HepG2 (cell line): Measurements from ENCODE around the gene SPCS1. TPM values are rescaled to one million over a fixed set of nuclear protein-coding genes. Genes with fewer than 3 reads are reported as not detected.
A peak's percentile ranks its signal among the peaks of the same experiment; 100 is the strongest.

ENCODE experiments used
- ATAC-seq: fragments of 200-7000 bp; cut with Tn5 transposase; 3 replicates; pipeline ENCODE4 v1.9.1; 2020; ENCODE audit warnings: mild to moderate bottlenecking, moderate library complexity
- BruUV-seq: library from RNA; stranded (reverse); fragments of 400-500 nt; replicated peaks from 2 replicates; lab custom pipeline; 2021; lab: Mats Ljungman, UMichigan
- CTCF ChIA-PET: fragments of 300-600 bp; formaldehyde crosslinking; extraction: SDS; loops from one replicate; lab custom pipeline; 2021; ENCODE audit warnings: low total read pairs, inconsistent platforms, low intra/inter-chr PET ratio; lab: Yijun Ruan, JAX
- POLR2A ChIA-PET: fragments of 350-600 bp; sonication (Branson Sonifier 250); formaldehyde crosslinking; loops from one replicate; lab custom pipeline; 2020; ENCODE audit warnings: antibody characterized with exemption, inconsistent platforms; lab: Yijun Ruan, JAX
- DNase-seq: peaks from one replicate; pipeline ENCODE4 v3.0.0-alpha.2; 2015; ENCODE audit warnings: low spot score
- FAIRE-seq: peaks from 3 replicates; lab custom pipeline; 2011; peaks lifted over from hg19 to GRCh38; lab: Jason Lieb, UNC
- H2AFZ ChIP-seq: one replicate; pipeline ENCODE4 v1.6.1; 2011; ENCODE audit warnings: low read length, inconsistent platforms
- H3K27ac ChIP-seq: fragments of 300-600 bp; 3 replicates; pipeline ENCODE4 v1.8.0; 2011; ENCODE audit warnings: mixed run types, mild to moderate bottlenecking, mixed read lengths, low read length, inconsistent platforms; ENCODE audit not compliant: insufficient read depth; ENCODE audit errors: extremely low read length
- H3K27me3 ChIP-seq, 2 experiments: fragments of 200-600 bp in 1 of 2; 2 replicates in 1 of 2; 3 replicates in 1 of 2; pipeline versions ENCODE4 v1.6.0 to v1.8.0; 2011; ENCODE audit warnings: low read length in 2 of 2, mild to moderate bottlenecking in 2 of 2, moderate library complexity in 2 of 2, inconsistent platforms in 1 of 2; ENCODE audit not compliant: insufficient read depth in 2 of 2, control insufficient read depth in 1 of 2
- H3K36me3 ChIP-seq, 2 experiments: fragments of 200-600 bp in 1 of 2; replicated peaks in 1 of 2; 2 replicates in 1 of 2; 3 replicates in 1 of 2; pipeline versions ENCODE4 v1.5.1 to v1.8.0; 2011; ENCODE audit warnings: low read length in 2 of 2, inconsistent platforms in 1 of 2; ENCODE audit not compliant: insufficient read depth in 2 of 2, control insufficient read depth in 1 of 2
- H3K4me1 ChIP-seq: 2 replicates; pipeline ENCODE4 v1.5.1; 2012; ENCODE audit warnings: low read length, inconsistent platforms; ENCODE audit not compliant: insufficient read depth
- H3K4me2 ChIP-seq: 2 replicates; pipeline ENCODE4 v1.6.0; 2011; ENCODE audit warnings: low read depth, low read length, inconsistent platforms
- H3K4me3 ChIP-seq, 3 experiments: fragments of 200-600 bp in 1 of 3; sonication (generic), shearing (Covaris generic) in 1 of 3; replicated peaks in 1 of 3; 2 replicates each; pipeline ENCODE4 v1.5.1; 2011 to 2016; ENCODE audit warnings: low read length in 3 of 3, inconsistent platforms in 2 of 3, low read depth in 2 of 3, mild to moderate bottlenecking in 2 of 3, control low read depth in 1 of 3, mixed read lengths in 1 of 3; ENCODE audit not compliant: insufficient read depth in 1 of 3
- H3K79me2 ChIP-seq: one replicate; pipeline ENCODE4 v1.6.1; 2011; ENCODE audit warnings: low read length, inconsistent platforms; ENCODE audit not compliant: insufficient read depth
- H3K9ac ChIP-seq: 2 replicates; pipeline ENCODE4 v1.6.0; 2011; ENCODE audit warnings: mild to moderate bottlenecking, low read depth, low read length, inconsistent platforms; ENCODE audit not compliant: insufficient read depth
- H3K9me3 ChIP-seq: 2 replicates; pipeline ENCODE4 v1.5.1; 2012; ENCODE audit warnings: mild to moderate bottlenecking, low read length
- H4K20me1 ChIP-seq: 2 replicates; pipeline ENCODE4 v1.6.0; 2011; ENCODE audit warnings: inconsistent platforms, mild to moderate bottlenecking, low read length, moderate library complexity; ENCODE audit not compliant: insufficient read depth
- CREB3 ChIP-seq: sonication (generic); formaldehyde crosslinking; IDR thresholded peaks from 2 replicates; pipeline ENCODE4 v1.5.0; 2020; ENCODE audit warnings: missing genetic modification reagents
- KDM2A ChIP-seq: sonication (generic); formaldehyde crosslinking; IDR thresholded peaks from 2 replicates; pipeline ENCODE4 v1.4.0; 2020; ENCODE audit warnings: low read depth, missing genetic modification reagents, borderline replicate concordance
- LCORL ChIP-seq, 2 experiments: fragments of 450-650 bp in 1 of 2; sonication (generic) in 1 of 2; formaldehyde crosslinking in 1 of 2; IDR thresholded peaks; 2 replicates each; pipeline versions ENCODE4 v1.5.0 to v1.6.1; 2017 to 2020; ENCODE audit warnings: antibody characterized with exemption in 1 of 2, missing genetic modification reagents in 1 of 2
- NAIF1 ChIP-seq: sonication (generic); formaldehyde crosslinking; IDR thresholded peaks from 2 replicates; pipeline ENCODE4 v1.5.0; 2020; ENCODE audit warnings: mild to moderate bottlenecking, missing genetic modification reagents, borderline replicate concordance
- ONECUT2 ChIP-seq: sonication (generic); formaldehyde crosslinking; IDR thresholded peaks from 2 replicates; pipeline ENCODE4 v1.4.0; 2020; ENCODE audit warnings: missing genetic modification reagents
- SPEN ChIP-seq: sonication (generic); formaldehyde crosslinking; IDR thresholded peaks from 2 replicates; pipeline ENCODE4 v1.5.1; 2020; ENCODE audit warnings: low read depth, mild to moderate bottlenecking, missing genetic modification reagents
- YEATS4 ChIP-seq: sonication (generic); formaldehyde crosslinking; IDR thresholded peaks from 2 replicates; pipeline ENCODE4 v1.4.0; 2020; ENCODE audit warnings: missing genetic modification reagents, borderline replicate concordance
- ZNF30 ChIP-seq: sonication (generic); formaldehyde crosslinking; IDR thresholded peaks from 2 replicates; pipeline ENCODE4 v1.5.0; 2020; ENCODE audit warnings: mild to moderate bottlenecking, missing genetic modification reagents
- ZNF597 ChIP-seq: sonication (generic); formaldehyde crosslinking; IDR thresholded peaks from 2 replicates; pipeline ENCODE4 v1.5.0; 2020; ENCODE audit warnings: missing genetic modification reagents
- ZNF776 ChIP-seq: sonication (generic); formaldehyde crosslinking; IDR thresholded peaks from 2 replicates; pipeline ENCODE4 v1.4.0; 2020; ENCODE audit warnings: mild to moderate bottlenecking, missing genetic modification reagents
- ZNF790 ChIP-seq: sonication (generic); formaldehyde crosslinking; IDR thresholded peaks from 2 replicates; pipeline ENCODE4 v1.8.0; 2022; ENCODE audit warnings: missing genetic modification reagents, mild to moderate bottlenecking, borderline replicate concordance
- ZNF792 ChIP-seq: IDR thresholded peaks from 2 replicates; pipeline ENCODE4 v1.6.1; 2016
- WGBS: methylation state at CpG from one replicate; pipeline ENCODE4 v1.1.6; 2017; ENCODE audit warnings: low lambda C conversion rate; 5-methylcytosine and 5-hydroxymethylcytosine counted together
- in situ Hi-C: cut with HindIII; loops from 2 replicates; pipeline ENCODE4 v1.10.0; 2017; ENCODE audit warnings: low pct_unique_long_range_greater_than_20kb; ENCODE audit not compliant: extremely low pct_ligation_motif_present
- intact Hi-C: fragments of 100-400 bp; cut with micrococcal nuclease; formaldehyde crosslinking; loops from one replicate; pipeline ENCODE4 v1.10.0; 2022; ENCODE audit not compliant: unreplicated experiment
- polyA plus RNA-seq, 8 experiments: library from polyadenylated mRNA; depleted of rRNA in 3 of 8; stranded (reverse) in 7 of 8; unstranded in 1 of 8; fragments of >200 nt; fragmentation: Illumina TruSeq in 4 of 8; extraction: Trizol in 4 of 8; gene quantifications; 2 replicates each; pipeline versions ENCODE4 v1.2.1 to v1.2.3, GENCODE V29; 2011 to 2016; ENCODE audit warnings: low read depth in 4 of 8, missing spikeins in 1 of 8, mixed read lengths in 1 of 8; ENCODE audit not compliant: insufficient read depth in 1 of 8
- total RNA-seq, 5 experiments: library from RNA; depleted of rRNA; stranded (reverse); fragments of >200 nt; fragmentation: Illumina TruSeq; extraction: Trizol; gene quantifications; 2 replicates each; pipeline ENCODE4 v1.2.3, GENCODE V29; 2016; ENCODE audit warnings: low read depth in 1 of 5
- TF ChIP-seq, protein P1 (sequence below): IDR thresholded peaks from 2 replicates; pipeline ENCODE4 v1.4.0; 2020; ENCODE audit warnings: mild to moderate bottlenecking, missing genetic modification reagents
- TF ChIP-seq, protein P2 (sequence below): sonication (generic); formaldehyde crosslinking; IDR thresholded peaks from 2 replicates; pipeline ENCODE4 v1.4.0; 2020; ENCODE audit warnings: missing genetic modification reagents

Gene SPCS1
- total and polyA plus RNA-seq, 2 of the 13 experiments (the other 11 are each of a cell fraction or from before 2014, with no cell fraction given), result 84.6 to 120 TPM

GRCh38 chr3:52685709-52686691 lies 19.9 kb upstream of the SPCS1 start, which contains the start of the genes GNL3 and PBRM1:
GNL3 (plus strand) TSS chr3:52686032; CDS start chr3:52686093, 61 bp downstream.
PBRM1 (minus strand) TSS chr3:52685913.
- H3K27ac ChIP-seq, result peak within 1 kb of the TSS; percentile 86
- H3K4me3 ChIP-seq, result peak within 1 kb of the TSS; percentile 79 to 96 (median 84)
- in situ Hi-C loops (loop anchor here (10.0 kb wide), 1 partner anchor 231 kb away; the partner anchor contains the start of genes NISCH and TNNC1), intact Hi-C loops (no loop called here)
- H3K9ac ChIP-seq, result peak within 1 kb of the TSS; percentile 99
- peak; percentile 91 for DNase-seq
- no peaks in the 10 kb centered on the region for H3K9me3 ChIP-seq
- ChIA-PET POLR2A (interaction anchor here (4.5 to 12.6 kb wide), 2 partner anchors 10 to 19 kb away, joined by 18 to 118 read pairs; partner anchors contain the start of genes GLT8D1 and SPCS1), CTCF (no interaction called here)
- peaks cover 82% of the 10 kb centered on the region for H3K4me1 ChIP-seq
- ATAC-seq, result peak; percentile 77
- H3K79me2 ChIP-seq, result peaks cover 76% of the 10 kb centered on the region
- peaks cover 13% of the 10 kb centered on the region for H4K20me1 ChIP-seq
- TSS peak; percentile 63 for BruUV-seq
- peak within 1 kb of the TSS; percentile 94 for H3K4me2 ChIP-seq
- no peak within 1 kb of the TSS for H2AFZ ChIP-seq
- no peaks in the 10 kb centered on the region; a peak in 1 of 5 replicates for H3K27me3 ChIP-seq
- peaks cover 18 to 38% of the 10 kb centered on the region in 2 experiments for H3K36me3 ChIP-seq
- peak; percentile 44 for FAIRE-seq
- WGBS, result under 1% methylated on average over 44 of the region's 82 CpGs
- no peak for TF ChIP-seq LCORL (IDR thresholded peaks at IDR 0.05)
- TF ChIP-seq LCORL (CRISPR knock-in tag; IDR thresholded peaks at IDR 0.05), result peak; percentile 53; the same call in 1 of the 2 replicates
- no peak for TF ChIP-seq ZNF790 (CRISPR knock-in tag)
- TF ChIP-seq YEATS4 (CRISPR knock-in tag), result peak; percentile 100
- TF ChIP-seq ZNF30 (CRISPR knock-in tag), result no peak
- peak; percentile 96 for TF ChIP-seq KDM2A
- TF ChIP-seq, protein P1, sequence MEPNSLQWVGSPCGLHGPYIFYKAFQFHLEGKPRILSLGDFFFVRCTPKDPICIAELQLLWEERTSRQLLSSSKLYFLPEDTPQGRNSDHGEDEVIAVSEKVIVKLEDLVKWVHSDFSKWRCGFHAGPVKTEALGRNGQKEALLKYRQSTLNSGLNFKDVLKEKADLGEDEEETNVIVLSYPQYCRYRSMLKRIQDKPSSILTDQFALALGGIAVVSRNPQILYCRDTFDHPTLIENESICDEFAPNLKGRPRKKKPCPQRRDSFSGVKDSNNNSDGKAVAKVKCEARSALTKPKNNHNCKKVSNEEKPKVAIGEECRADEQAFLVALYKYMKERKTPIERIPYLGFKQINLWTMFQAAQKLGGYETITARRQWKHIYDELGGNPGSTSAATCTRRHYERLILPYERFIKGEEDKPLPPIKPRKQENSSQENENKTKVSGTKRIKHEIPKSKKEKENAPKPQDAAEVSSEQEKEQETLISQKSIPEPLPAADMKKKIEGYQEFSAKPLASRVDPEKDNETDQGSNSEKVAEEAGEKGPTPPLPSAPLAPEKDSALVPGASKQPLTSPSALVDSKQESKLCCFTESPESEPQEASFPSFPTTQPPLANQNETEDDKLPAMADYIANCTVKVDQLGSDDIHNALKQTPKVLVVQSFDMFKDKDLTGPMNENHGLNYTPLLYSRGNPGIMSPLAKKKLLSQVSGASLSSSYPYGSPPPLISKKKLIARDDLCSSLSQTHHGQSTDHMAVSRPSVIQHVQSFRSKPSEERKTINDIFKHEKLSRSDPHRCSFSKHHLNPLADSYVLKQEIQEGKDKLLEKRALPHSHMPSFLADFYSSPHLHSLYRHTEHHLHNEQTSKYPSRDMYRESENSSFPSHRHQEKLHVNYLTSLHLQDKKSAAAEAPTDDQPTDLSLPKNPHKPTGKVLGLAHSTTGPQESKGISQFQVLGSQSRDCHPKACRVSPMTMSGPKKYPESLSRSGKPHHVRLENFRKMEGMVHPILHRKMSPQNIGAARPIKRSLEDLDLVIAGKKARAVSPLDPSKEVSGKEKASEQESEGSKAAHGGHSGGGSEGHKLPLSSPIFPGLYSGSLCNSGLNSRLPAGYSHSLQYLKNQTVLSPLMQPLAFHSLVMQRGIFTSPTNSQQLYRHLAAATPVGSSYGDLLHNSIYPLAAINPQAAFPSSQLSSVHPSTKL (CRISPR knock-in tag), result peak; percentile 77; the same call in 1 of the 2 replicates
- TF ChIP-seq ZNF776 (CRISPR knock-in tag), result peak; percentile 90
- TF ChIP-seq, protein P2, sequence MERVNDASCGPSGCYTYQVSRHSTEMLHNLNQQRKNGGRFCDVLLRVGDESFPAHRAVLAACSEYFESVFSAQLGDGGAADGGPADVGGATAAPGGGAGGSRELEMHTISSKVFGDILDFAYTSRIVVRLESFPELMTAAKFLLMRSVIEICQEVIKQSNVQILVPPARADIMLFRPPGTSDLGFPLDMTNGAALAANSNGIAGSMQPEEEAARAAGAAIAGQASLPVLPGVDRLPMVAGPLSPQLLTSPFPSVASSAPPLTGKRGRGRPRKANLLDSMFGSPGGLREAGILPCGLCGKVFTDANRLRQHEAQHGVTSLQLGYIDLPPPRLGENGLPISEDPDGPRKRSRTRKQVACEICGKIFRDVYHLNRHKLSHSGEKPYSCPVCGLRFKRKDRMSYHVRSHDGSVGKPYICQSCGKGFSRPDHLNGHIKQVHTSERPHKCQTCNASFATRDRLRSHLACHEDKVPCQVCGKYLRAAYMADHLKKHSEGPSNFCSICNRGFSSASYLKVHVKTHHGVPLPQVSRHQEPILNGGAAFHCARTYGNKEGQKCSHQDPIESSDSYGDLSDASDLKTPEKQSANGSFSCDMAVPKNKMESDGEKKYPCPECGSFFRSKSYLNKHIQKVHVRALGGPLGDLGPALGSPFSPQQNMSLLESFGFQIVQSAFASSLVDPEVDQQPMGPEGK, result peak; percentile 69
- TF ChIP-seq SPEN (CRISPR knock-in tag), result peak; percentile 97
- TF ChIP-seq NAIF1 (CRISPR knock-in tag), result peak; percentile 98
- no peak; the same call in 1 of the 2 replicates for TF ChIP-seq ONECUT2 (CRISPR knock-in tag)
- TF ChIP-seq ZNF597, result no peak
- peak; percentile 78; the same call in 1 of the 2 replicates for TF ChIP-seq CREB3
- 0 out of 2 replicates have a peak, but pooled peaks have one; percentile 67 for TF ChIP-seq ZNF792 (CRISPR knock-in tag)
